GM23248 (cell line): ENCODE measurements around the gene PSMF1.

Experiments
- EZH2 ChIP-seq: fragments of 200-600 bp; sonication (generic); IDR thresholded peaks from 2 replicates; pipeline ENCODE4 v1.6.1; 2018; ENCODE audit warnings: antibody characterized with exemption, mild to moderate bottlenecking; ENCODE audit not compliant: insufficient read depth, poor library complexity, severe bottlenecking
- EZH2phosphoT487 ChIP-seq: fragments of 200-600 bp; sonication (generic); IDR thresholded peaks from 2 replicates; pipeline ENCODE4 v1.6.1; 2018; ENCODE audit warnings: antibody characterized with exemption, moderate library complexity, mild to moderate bottlenecking, low read depth; ENCODE audit not compliant: insufficient read depth

- TF ChIP-seq EZH2: no peak
- TF ChIP-seq EZH2phosphoT487: no peak
These were observed 36.9 kb downstream of the PSMF1 start for GRCh38 chr20:1155342-1155741.
